OCI-LY1 (cell line): ENCODE data around the gene MAMDC2.
"Not testable (repeated sequence)": the region's sequence is repeated elsewhere in the genome, so short reads cannot be mapped to it uniquely, and the experiment has no call there.

ENCODE experiments used
- H2AFZ ChIP-seq: fragments of 200-600 bp; sonication (generic), shearing (Covaris generic); 2 replicates; pipeline ENCODE4 v1.6.0; 2014; ENCODE audit warnings: antibody characterized with exemption, mild to moderate bottlenecking, low read length
- H3F3A ChIP-seq: fragments of 200-600 bp; sonication (generic), shearing (Covaris generic); 2 replicates; pipeline ENCODE4 v1.6.0; 2014; ENCODE audit warnings: mild to moderate bottlenecking, antibody characterized with exemption, low read length, moderate library complexity; ENCODE audit not compliant: insufficient read depth
- H3K27ac ChIP-seq: fragments of 200-600 bp; sonication (generic); 2 replicates; pipeline ENCODE4 v1.5.1; 2014; ENCODE audit warnings: low read length, mixed run types, mild to moderate bottlenecking, low read depth; ENCODE audit not compliant: poor library complexity, severe bottlenecking
- H3K27me3 ChIP-seq: fragments of 200-600 bp; sonication (generic); 2 replicates; pipeline ENCODE4 v1.6.0; 2014; ENCODE audit warnings: antibody characterized with exemption, mild to moderate bottlenecking, low read length, moderate library complexity; ENCODE audit not compliant: insufficient read depth
- H3K36me3 ChIP-seq: fragments of 200-600 bp; sonication (generic); 2 replicates; pipeline ENCODE4 v1.6.1; 2014; ENCODE audit warnings: mild to moderate bottlenecking, antibody characterized with exemption, low read length, moderate library complexity, mixed read lengths; ENCODE audit not compliant: insufficient read depth
- H3K4me1 ChIP-seq: fragments of 200-600 bp; sonication (generic); 2 replicates; pipeline ENCODE4 v1.5.1; 2014; ENCODE audit warnings: mild to moderate bottlenecking, low read length, moderate library complexity; ENCODE audit not compliant: insufficient read depth, severe bottlenecking
- H3K4me2 ChIP-seq: fragments of 200-600 bp; sonication (generic), shearing (Covaris generic); 2 replicates; pipeline ENCODE4 v1.6.1; 2014; ENCODE audit warnings: low read length
- H3K4me3 ChIP-seq: fragments of 200-600 bp; sonication (generic); 2 replicates; pipeline ENCODE4 v1.5.1; 2014; ENCODE audit warnings: low read length, low read depth, mild to moderate bottlenecking, mixed read lengths; ENCODE audit not compliant: poor library complexity, severe bottlenecking
- H3K79me2 ChIP-seq: fragments of 200-600 bp; shearing (Covaris generic); 2 replicates; pipeline ENCODE4 v1.6.1; 2016; ENCODE audit warnings: mixed run types, low read length, mixed read lengths; ENCODE audit not compliant: insufficient read depth
- H3K9ac ChIP-seq: fragments of 200-600 bp; sonication (generic), shearing (Covaris generic); 2 replicates; pipeline ENCODE4 v1.6.1; 2014; ENCODE audit warnings: mild to moderate bottlenecking, low read length, mixed read lengths
- H3K9me2 ChIP-seq: fragments of 200-600 bp; sonication (generic), shearing (Covaris generic); 2 replicates; pipeline ENCODE4 v1.6.1; 2014; ENCODE audit warnings: low read depth, mild to moderate bottlenecking, low read length, mixed read lengths
- H3K9me3 ChIP-seq: fragments of 200-600 bp; shearing (Covaris generic); 2 replicates; pipeline ENCODE4 v1.6.1; 2014; ENCODE audit warnings: low read length, mixed read lengths
- H4K20me1 ChIP-seq: fragments of 200-600 bp; sonication (generic), shearing (Covaris generic); 2 replicates; pipeline ENCODE4 v1.6.0; 2016; ENCODE audit warnings: mild to moderate bottlenecking, low read length; ENCODE audit not compliant: insufficient read depth
- EZH2 ChIP-seq: fragments of 200-600 bp; sonication (generic), shearing (Covaris generic); IDR thresholded peaks from 2 replicates; pipeline ENCODE4 v1.8.0; 2017; ENCODE audit warnings: borderline replicate concordance, mixed run types, mild to moderate bottlenecking, antibody characterized with exemption, low read length, moderate library complexity, mixed read lengths
- TF ChIP-seq, protein P1 (sequence below): fragments of 200-600 bp; sonication (generic), shearing (Covaris generic); IDR thresholded peaks from 2 replicates; pipeline ENCODE4 v1.5.1; 2017; ENCODE audit warnings: mild to moderate bottlenecking, antibody characterized with exemption, low read length, moderate library complexity, mixed read lengths

MAMDC2 gene

DNA sequence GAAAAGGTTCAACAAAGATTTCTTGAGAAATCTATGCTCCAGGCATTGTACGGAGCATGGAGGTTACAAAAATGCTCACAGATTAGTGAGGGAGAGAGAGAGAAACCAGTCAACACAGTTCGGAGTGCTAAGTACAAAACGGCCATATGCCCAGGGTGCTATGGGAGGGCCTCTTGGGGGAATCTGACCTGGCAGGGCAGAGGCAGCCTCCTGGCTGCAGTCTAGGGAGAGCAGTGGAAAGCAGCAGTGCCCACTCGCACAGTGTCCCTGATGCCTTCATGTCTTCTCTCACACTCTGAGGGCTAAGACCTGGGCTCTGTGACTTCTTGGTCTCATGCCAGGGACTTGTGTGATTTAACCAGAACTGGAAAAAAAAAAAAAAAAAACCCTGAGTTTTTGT is 185.4 kb downstream of the MAMDC2 start:
- Histone ChIP-seq H3K27ac (no peak overlapping the region), H3K9ac (no peak overlapping the region), H2AFZ (no peak overlapping the region), H3K79me2 (no peaks in the 10 kb centered on the region), H3F3A (no peaks in the 10 kb centered on the region), H3K9me3 (no peaks in the 10 kb centered on the region), H4K20me1 (no peaks in the 10 kb centered on the region), H3K4me2 (no peak overlapping the region), H3K4me3 (no peak overlapping the region), H3K4me1 (no peaks in the 10 kb centered on the region), H3K36me3 (no peaks in the 10 kb centered on the region), H3K9me2 (no peaks in the 10 kb centered on the region), H3K27me3 (no peaks in the 10 kb centered on the region)
- TF ChIP-seq EZH2: no peak
- TF ChIP-seq, protein P1, sequence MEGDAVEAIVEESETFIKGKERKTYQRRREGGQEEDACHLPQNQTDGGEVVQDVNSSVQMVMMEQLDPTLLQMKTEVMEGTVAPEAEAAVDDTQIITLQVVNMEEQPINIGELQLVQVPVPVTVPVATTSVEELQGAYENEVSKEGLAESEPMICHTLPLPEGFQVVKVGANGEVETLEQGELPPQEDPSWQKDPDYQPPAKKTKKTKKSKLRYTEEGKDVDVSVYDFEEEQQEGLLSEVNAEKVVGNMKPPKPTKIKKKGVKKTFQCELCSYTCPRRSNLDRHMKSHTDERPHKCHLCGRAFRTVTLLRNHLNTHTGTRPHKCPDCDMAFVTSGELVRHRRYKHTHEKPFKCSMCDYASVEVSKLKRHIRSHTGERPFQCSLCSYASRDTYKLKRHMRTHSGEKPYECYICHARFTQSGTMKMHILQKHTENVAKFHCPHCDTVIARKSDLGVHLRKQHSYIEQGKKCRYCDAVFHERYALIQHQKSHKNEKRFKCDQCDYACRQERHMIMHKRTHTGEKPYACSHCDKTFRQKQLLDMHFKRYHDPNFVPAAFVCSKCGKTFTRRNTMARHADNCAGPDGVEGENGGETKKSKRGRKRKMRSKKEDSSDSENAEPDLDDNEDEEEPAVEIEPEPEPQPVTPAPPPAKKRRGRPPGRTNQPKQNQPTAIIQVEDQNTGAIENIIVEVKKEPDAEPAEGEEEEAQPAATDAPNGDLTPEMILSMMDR: no peak

DNA sequence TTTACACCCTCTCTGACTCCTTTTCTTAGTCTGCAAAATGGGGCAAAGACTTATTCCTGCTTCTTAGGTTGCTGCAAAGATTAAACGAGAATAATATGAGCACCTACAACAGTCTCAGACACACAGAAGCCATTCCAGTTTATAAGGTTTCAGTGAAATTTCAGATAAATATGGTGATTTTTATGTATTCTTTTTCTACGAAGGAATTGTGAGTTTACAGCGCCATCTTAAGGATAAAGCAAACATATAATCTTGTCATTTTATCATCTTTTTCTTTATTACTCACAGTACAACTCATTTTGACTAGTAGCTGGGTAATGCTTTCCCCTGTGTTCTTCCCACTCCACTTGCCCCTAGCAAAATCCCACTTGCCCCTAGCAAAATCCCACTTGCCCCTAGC is 185.9 kb downstream of the MAMDC2 start:
- no peak overlapping the region for H3K9ac ChIP-seq

DNA sequence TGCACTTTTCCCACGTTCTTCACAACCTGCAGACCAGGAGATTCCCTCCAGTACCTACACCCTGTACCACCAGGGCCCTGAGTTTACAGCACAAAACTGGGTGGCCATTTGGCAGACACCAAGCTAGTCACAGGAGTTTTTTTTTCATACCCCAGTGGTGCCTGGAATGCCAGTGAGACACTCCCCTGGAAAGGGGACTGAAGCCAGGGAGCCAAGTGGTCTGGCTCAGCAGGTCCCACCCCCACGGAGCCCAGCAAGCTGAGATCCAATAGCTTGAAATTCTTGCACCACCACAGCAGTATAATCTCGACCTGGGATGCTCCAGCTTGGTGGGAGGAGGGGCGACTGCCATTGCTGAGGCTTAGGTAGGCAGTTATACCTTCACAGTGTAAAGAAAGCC is 188.8 kb downstream of the MAMDC2 start:
- H3K27me3 ChIP-seq: no peaks in the 10 kb centered on the region
- H3K4me3 ChIP-seq: no peak overlapping the region
- no peaks in the 10 kb centered on the region for H3K79me2 ChIP-seq
- H4K20me1 ChIP-seq: no peaks in the 10 kb centered on the region
- no peaks in the 10 kb centered on the region for H3F3A ChIP-seq
- H3K4me2 ChIP-seq: no peak overlapping the region
- no peak overlapping the region for H2AFZ ChIP-seq
- H3K36me3 ChIP-seq: no peaks in the 10 kb centered on the region
- H3K9ac ChIP-seq: no peak overlapping the region
- no peaks in the 10 kb centered on the region for H3K9me2 ChIP-seq
- H3K9me3 ChIP-seq: no peaks in the 10 kb centered on the region
- TF ChIP-seq EZH2: no peak
- TF ChIP-seq, protein P1: no peak
- no peaks in the 10 kb centered on the region for H3K4me1 ChIP-seq
- H3K27ac ChIP-seq: no peak overlapping the region

More for the DNA sequence above, 185.9 kb downstream of the MAMDC2 start:
- H2AFZ ChIP-seq: no peak overlapping the region
- H3K79me2 ChIP-seq: no peaks in the 10 kb centered on the region
- TF ChIP-seq, protein P1: peak; percentile 39
- no peak for TF ChIP-seq EZH2
- no peak overlapping the region for H3K4me2 ChIP-seq
- no peaks in the 10 kb centered on the region for H3K4me1 ChIP-seq
- H3K27me3 ChIP-seq: no peaks in the 10 kb centered on the region
- H3K36me3 ChIP-seq: no peaks in the 10 kb centered on the region
- H4K20me1 ChIP-seq: no peaks in the 10 kb centered on the region
- H3K27ac ChIP-seq: no peak overlapping the region
- H3K9me3 ChIP-seq: no peaks in the 10 kb centered on the region
- H3K4me3 ChIP-seq: no peak overlapping the region
- no peaks in the 10 kb centered on the region for H3K9me2 ChIP-seq
- no peaks in the 10 kb centered on the region for H3F3A ChIP-seq

DNA sequence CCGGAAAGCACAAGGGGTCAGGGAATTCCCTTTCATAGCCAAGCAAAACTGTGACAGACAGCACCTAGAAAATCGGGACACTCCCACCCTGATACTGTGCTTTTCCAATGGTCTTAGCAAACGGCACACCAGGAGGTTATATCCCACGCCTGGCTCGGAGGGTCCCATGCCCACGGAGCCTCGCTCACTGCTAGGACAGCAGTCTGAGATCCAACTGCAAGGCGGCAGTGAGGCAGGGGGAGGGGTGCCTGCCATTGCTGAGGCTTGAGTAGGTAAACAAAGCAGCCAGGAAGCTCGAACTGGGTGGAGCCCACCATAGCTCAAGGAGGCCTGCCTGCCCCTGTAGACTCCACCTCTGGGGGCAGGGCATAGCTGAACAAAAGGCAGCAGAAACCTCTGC is 190.6 kb downstream of the MAMDC2 start:
- H3K27ac ChIP-seq, H2AFZ ChIP-seq: not testable (repeated sequence)

DNA sequence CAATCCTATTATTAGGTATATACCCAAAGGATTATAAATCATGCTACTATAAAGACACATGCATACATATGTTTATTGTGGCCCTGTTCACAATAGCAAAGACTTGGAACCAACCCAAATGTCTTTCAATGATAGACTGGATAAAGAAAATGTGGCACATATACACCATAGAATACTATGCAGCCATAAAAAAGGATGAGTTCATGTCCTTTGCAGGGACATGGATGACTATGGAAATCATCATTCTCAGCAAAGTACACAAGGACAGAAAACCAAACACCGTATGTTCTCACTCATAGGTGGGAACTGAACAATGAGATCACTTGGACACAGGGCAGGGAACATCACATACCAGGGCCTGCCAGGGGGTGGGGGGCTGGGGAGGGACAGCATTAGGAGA is 202.3 kb downstream of the MAMDC2 start:
- not testable (repeated sequence) for H3K79me2 ChIP-seq, H3K36me3 ChIP-seq, H3K27ac ChIP-seq, H3K9ac ChIP-seq, H3K4me3 ChIP-seq, H3K9me2 ChIP-seq, H3K4me2 ChIP-seq, H2AFZ ChIP-seq, H3K9me3 ChIP-seq, H3F3A ChIP-seq, H3K27me3 ChIP-seq, H3K4me1 ChIP-seq, H4K20me1 ChIP-seq

More for the DNA sequence above, 190.6 kb downstream of the MAMDC2 start:
- not testable (repeated sequence) for H3K4me3 ChIP-seq, H3K27me3 ChIP-seq, H3F3A ChIP-seq, H3K9ac ChIP-seq, H3K9me2 ChIP-seq, H3K9me3 ChIP-seq, H3K4me2 ChIP-seq, H3K79me2 ChIP-seq, H3K36me3 ChIP-seq, H4K20me1 ChIP-seq, H3K4me1 ChIP-seq
